Neuronal stem cell (in vitro differentiated cells): Measurements from ENCODE around the gene PPP3R2. TPM values are rescaled to one million over a fixed set of nuclear protein-coding genes. Genes with fewer than 3 reads are reported as not detected.

Experiments used
- DNase-seq: peaks from one replicate; pipeline ENCODE4 v3.0.0-alpha.2; 2013; ENCODE audit warnings: low spot score
- H2AFZ ChIP-seq: one replicate; pipeline ENCODE4 v1.6.1; 2013; ENCODE audit warnings: mild to moderate bottlenecking, low read length, inconsistent platforms
- H2AK5ac ChIP-seq: 2 replicates; pipeline ENCODE4 v1.6.1; 2013; ENCODE audit warnings: low read depth, mild to moderate bottlenecking, inconsistent platforms, low read length, moderate library complexity, mixed read lengths
- H2BK120ac ChIP-seq: 2 replicates; pipeline ENCODE4 v1.6.1; 2013; ENCODE audit warnings: low read depth, mild to moderate bottlenecking, inconsistent platforms, low read length, moderate library complexity, mixed read lengths
- H2BK12ac ChIP-seq: one replicate; pipeline ENCODE4 v1.6.1; 2013; ENCODE audit warnings: low read length, inconsistent platforms
- H2BK15ac ChIP-seq: 2 replicates; pipeline ENCODE4 v1.6.1; 2013; ENCODE audit warnings: mild to moderate bottlenecking, low read length, inconsistent platforms, mixed read lengths
- H2BK5ac ChIP-seq: one replicate; pipeline ENCODE4 v1.6.1; 2013; ENCODE audit warnings: inconsistent platforms, mild to moderate bottlenecking, low read length, moderate library complexity
- H3K14ac ChIP-seq: one replicate; pipeline ENCODE4 v1.6.1; 2013; ENCODE audit warnings: low read length, inconsistent platforms
- H3K18ac ChIP-seq: 2 replicates; pipeline ENCODE4 v1.6.1; 2013; ENCODE audit warnings: low read length, inconsistent platforms
- H3K23ac ChIP-seq: 2 replicates; pipeline ENCODE4 v1.6.1; 2013; ENCODE audit warnings: low read depth, mild to moderate bottlenecking, mixed read lengths, low read length, inconsistent platforms; ENCODE audit not compliant: poor library complexity
- H3K27ac ChIP-seq: replicated peaks from 3 replicates; pipeline ENCODE4 v1.5.1; 2013; ENCODE audit warnings: low read length, inconsistent platforms
- H3K27me3 ChIP-seq, 3 experiments: 2 replicates each; pipeline ENCODE4 v1.6.1; 2013; ENCODE audit warnings: low read length in 3 of 3, mild to moderate bottlenecking in 2 of 3, inconsistent platforms in 1 of 3, low read depth in 1 of 3, mixed read lengths in 1 of 3, moderate library complexity in 1 of 3; ENCODE audit not compliant: control insufficient read depth in 3 of 3, insufficient read depth in 3 of 3
- H3K36me3 ChIP-seq, 2 donors: replicated peaks in 1 of 2; 2 replicates each; pipeline ENCODE4 v1.6.1; 2013; ENCODE audit warnings: low read length in 2 of 2; ENCODE audit not compliant: control insufficient read depth in 2 of 2, insufficient read depth in 2 of 2
- H3K4ac ChIP-seq: 2 replicates; pipeline ENCODE4 v1.6.1; 2013; ENCODE audit warnings: inconsistent platforms, mild to moderate bottlenecking, low read length, moderate library complexity
- H3K4me1 ChIP-seq, 2 donors: 1 replicate in 1 of 2; 2 replicates in 1 of 2; pipeline ENCODE4 v1.6.1; 2013; ENCODE audit warnings: low read length in 2 of 2, low read depth in 1 of 2; ENCODE audit not compliant: control insufficient read depth in 2 of 2, insufficient read depth in 1 of 2
- H3K4me2 ChIP-seq: one replicate; pipeline ENCODE4 v1.6.1; 2013; ENCODE audit warnings: mild to moderate bottlenecking, low read length, inconsistent platforms; ENCODE audit not compliant: insufficient read depth, poor library complexity, severe bottlenecking
- H3K4me3 ChIP-seq, 2 donors: 2 replicates each; pipeline ENCODE4 v1.5.1; 2013; ENCODE audit warnings: low read length in 2 of 2, mild to moderate bottlenecking in 2 of 2, inconsistent platforms in 1 of 2, moderate library complexity in 1 of 2
- H3K79me1 ChIP-seq: one replicate; pipeline ENCODE4 v1.6.1; 2013; ENCODE audit warnings: low read depth, mild to moderate bottlenecking, inconsistent platforms, low read length, moderate library complexity
- H3K9ac ChIP-seq: one replicate; pipeline ENCODE4 v1.6.1; 2013; ENCODE audit warnings: mild to moderate bottlenecking, low read depth, low read length, inconsistent platforms; ENCODE audit not compliant: poor library complexity
- H3K9me3 ChIP-seq, 2 donors: replicated peaks in 1 of 2; 2 replicates each; pipeline versions ENCODE3 to v1.6.1; 2013; ENCODE audit warnings: low read length in 2 of 2, mild to moderate bottlenecking in 2 of 2, inconsistent platforms in 1 of 2, low read depth in 1 of 2, mixed read lengths in 1 of 2, moderate library complexity in 1 of 2; ENCODE audit not compliant: control insufficient read depth in 2 of 2, insufficient read depth in 1 of 2
- H4K8ac ChIP-seq: one replicate; pipeline ENCODE4 v1.6.1; 2013; ENCODE audit warnings: low read depth, mild to moderate bottlenecking, inconsistent platforms, low read length, moderate library complexity
- H4K91ac ChIP-seq: one replicate; pipeline ENCODE4 v1.6.1; 2013; ENCODE audit warnings: low read length, low read depth, mild to moderate bottlenecking, inconsistent platforms; ENCODE audit not compliant: poor library complexity
- WGBS, 2 donors: extraction: QIAGEN DNeasy Blood & Tissue Kit; methylation state at CpG; one replicate each; pipeline ENCODE4 v1.1.7; 2013; ENCODE audit warnings: missing lambda C conversion rate in 2 of 2, mixed read lengths in 1 of 2; ENCODE audit not compliant: insufficient read length in 2 of 2, insufficient replicate concordance in 1 of 2; ENCODE audit errors: extremely low coverage in 2 of 2; 5-methylcytosine and 5-hydroxymethylcytosine counted together
- polyA plus RNA-seq, 2 experiments: library from polyadenylated mRNA; stranded (reverse); fragments of 200-250 nt; gene quantifications; one replicate each; pipeline ENCODE4 v1.2.3, GENCODE V29; 2013

Gene PPP3R2
- polyA plus RNA-seq (2013, experiment 1 of 2): not detected
- not detected for polyA plus RNA-seq (2013, experiment 2 of 2)

- Histone ChIP-seq H3K4me3 (no peak within 1 kb of the TSS), H3K4me2 (no peak within 1 kb of the TSS), H3K79me1 (no peaks in the 10 kb centered on the region), H4K8ac (no peak within 1 kb of the TSS), H3K27me3 (no peaks in the 10 kb centered on the region), H3K4me1 (no peaks in the 10 kb centered on the region), H2BK15ac (no peak within 1 kb of the TSS), H2BK5ac (no peak within 1 kb of the TSS), H2AFZ (no peak within 1 kb of the TSS), H3K9me3 (no peaks in the 10 kb centered on the region), H2BK12ac (no peak within 1 kb of the TSS), H3K14ac (no peak within 1 kb of the TSS), H2AK5ac (no peak within 1 kb of the TSS), H3K18ac (no peak within 1 kb of the TSS), H3K36me3 (peaks cover 0 to 1% of the 10 kb centered on the region in 2 donors), H3K27ac (no peak within 1 kb of the TSS), H3K23ac (no peak within 1 kb of the TSS), H4K91ac (no peak within 1 kb of the TSS), H3K9ac (no peak within 1 kb of the TSS), H2BK120ac (no peak within 1 kb of the TSS), H3K4ac (no peak within 1 kb of the TSS)
- WGBS, 2 donors: no CpG with 5 or more reads among the region's 19 CpGs
- no peak for DNase-seq
Measured at GRCh38 chr9:101594796-101595195, at the start of gene PPP3R2. Gene PPP3R2, minus strand, starts transcription at chr9:101594969. Its CDS starts 48 bp downstream, at chr9:101594921.

GRCh38 chr9:101639785-101640665 lies 45.3 kb upstream of the PPP3R2 start:
- Histone ChIP-seq H3K9me3 (no peaks in the 10 kb centered on the region), H4K91ac (no peak overlapping the region), H3K36me3 (no peaks in the 10 kb centered on the region), H2BK5ac (no peak overlapping the region), H2AK5ac (no peak overlapping the region), H3K4me3 (no peak overlapping the region), H2BK120ac (no peak overlapping the region), H3K9ac (no peak overlapping the region), H4K8ac (no peak overlapping the region), H2BK15ac (no peak overlapping the region), H2BK12ac (no peak overlapping the region), H3K23ac (no peak overlapping the region), H3K79me1 (no peaks in the 10 kb centered on the region), H3K14ac (no peak overlapping the region), H3K27ac (no peak overlapping the region), H3K27me3 (no peaks in the 10 kb centered on the region), H3K4me1 (no peaks in the 10 kb centered on the region), H2AFZ (no peak overlapping the region), H3K4me2 (no peak overlapping the region), H3K4ac (no peak overlapping the region), H3K18ac (no peak overlapping the region)
- no CpG with 5 or more reads among the region's 2 CpGs for WGBS, 2 donors
- no peak for DNase-seq

GRCh38 chr9:101639311-101639710 lies 44.5 kb upstream of the PPP3R2 start:
- H3K4me2 ChIP-seq: no peak overlapping the region
- no peak overlapping the region for H3K14ac ChIP-seq
- H3K4me3 ChIP-seq: no peak overlapping the region
- no peaks in the 10 kb centered on the region for H3K4me1 ChIP-seq
- no peaks in the 10 kb centered on the region for H3K9me3 ChIP-seq
- no peak overlapping the region for H2BK15ac ChIP-seq
- no peak overlapping the region for H2BK120ac ChIP-seq
- no peak overlapping the region for H2AK5ac ChIP-seq
- no peak overlapping the region for H4K8ac ChIP-seq
- H2BK5ac ChIP-seq: no peak overlapping the region
- no peak overlapping the region for H3K27ac ChIP-seq
- no peak overlapping the region for H3K18ac ChIP-seq
- H2BK12ac ChIP-seq: no peak overlapping the region
- H2AFZ ChIP-seq: no peak overlapping the region
- no peak overlapping the region for H3K4ac ChIP-seq
- H4K91ac ChIP-seq: no peak overlapping the region
- WGBS, 2 donors: no CpG with 5 or more reads among the region's 1 CpG
- no peak overlapping the region for H3K23ac ChIP-seq
- DNase-seq: no peak
- H3K9ac ChIP-seq: no peak overlapping the region
- no peaks in the 10 kb centered on the region for H3K36me3 ChIP-seq
- no peaks in the 10 kb centered on the region for H3K27me3 ChIP-seq
- H3K79me1 ChIP-seq: no peaks in the 10 kb centered on the region

- Histone ChIP-seq H3K23ac (no peak overlapping the region), H4K8ac (no peak overlapping the region), H2BK120ac (no peak overlapping the region), H4K91ac (no peak overlapping the region), H3K4me2 (no peak overlapping the region), H3K4me3 (no peak overlapping the region), H3K4ac (no peak overlapping the region), H2AK5ac (no peak overlapping the region), H3K27ac (no peak overlapping the region), H3K18ac (no peak overlapping the region), H3K9me3 (no peaks in the 10 kb centered on the region), H2BK5ac (no peak overlapping the region), H2BK12ac (no peak overlapping the region), H3K4me1 (no peaks in the 10 kb centered on the region), H3K27me3 (no peaks in the 10 kb centered on the region), H2BK15ac (no peak overlapping the region), H3K79me1 (no peaks in the 10 kb centered on the region), H2AFZ (no peak overlapping the region), H3K36me3 (no peaks in the 10 kb centered on the region), H3K9ac (no peak overlapping the region), H3K14ac (no peak overlapping the region)
- no peak for DNase-seq
- no CpG with 5 or more reads among the region's 3 CpGs for WGBS, 2 donors
Measured at GRCh38 chr9:101636247-101636646, 41.5 kb upstream of the PPP3R2 start.
